Measurements from ENCODE around the gene ULBP3. TPM values are rescaled to one million over a fixed set of nuclear protein-coding genes. Genes with fewer than 3 reads are reported as not detected.
A peak's percentile ranks its signal among the peaks of the same experiment; 100 is the strongest.

Gene ULBP3
- total RNA-seq, 3 donors from 2014 or later, result 0.32 to 1.9 (median 1.9) TPM

- no peaks in the 10 kb centered on the region for H3K9me3 ChIP-seq
- no peak for TF ChIP-seq CTCF (IDR thresholded peaks at IDR 0.05)
- DNase-seq, result no peak
- peaks cover 8% of the 10 kb centered on the region for H3K4me1 ChIP-seq (ENCODE audit: low read depth)
- intact Hi-C loops (cut with DNase I, micrococcal nuclease), result no loop called here
- ATAC-seq, result no peak
- H3K36me3 ChIP-seq (ENCODE audit: low read depth), result no peaks in the 10 kb centered on the region
- H3K4me3 ChIP-seq, result no peak overlapping the region
Observed at GRCh38 chr6:150033207-150033771, 35.6 kb downstream of the ULBP3 start.

GRCh38 chr6:150032598-150032997 is 36.3 kb downstream of the ULBP3 start:
- H3K4me3 ChIP-seq, result no peak overlapping the region
- no peaks in the 10 kb centered on the region for H3K9me3 ChIP-seq
- H3K4me1 ChIP-seq (ENCODE audit: low read depth), result peaks cover 5% of the 10 kb centered on the region
- no peaks in the 10 kb centered on the region for H3K36me3 ChIP-seq (ENCODE audit: low read depth)
- ATAC-seq (no peak), DNase-seq (no peak)
- intact Hi-C loops (cut with DNase I, micrococcal nuclease), result no loop called here
- TF ChIP-seq CTCF (IDR thresholded peaks at IDR 0.05), result no peak

GRCh38 chr6:150030611-150031010 is 38.3 kb downstream of the ULBP3 start:
- Histone ChIP-seq H3K4me3 (no peak overlapping the region), H3K9me3 (no peaks in the 10 kb centered on the region), H3K36me3 (ENCODE audit: low read depth) (no peaks in the 10 kb centered on the region), H3K4me1 (ENCODE audit: low read depth) (peaks cover 5% of the 10 kb centered on the region)
- ATAC-seq (no peak), DNase-seq (no peak)
- intact Hi-C loops (cut with DNase I, micrococcal nuclease), result no loop called here
- no peak for TF ChIP-seq CTCF (IDR thresholded peaks at IDR 0.05)

- no peak overlapping the region for H3K4me3 ChIP-seq
- H3K9me3 ChIP-seq, result no peaks in the 10 kb centered on the region
- DNase-seq (no peak), ATAC-seq (no peak)
- H3K36me3 ChIP-seq (ENCODE audit: low read depth), result no peaks in the 10 kb centered on the region
- peaks cover 13% of the 10 kb centered on the region for H3K4me1 ChIP-seq (ENCODE audit: low read depth)
- intact Hi-C loops (cut with DNase I, micrococcal nuclease), result no loop called here
- TF ChIP-seq CTCF (IDR thresholded peaks at IDR 0.05), result no peak
Observed at GRCh38 chr6:150029749-150030148, 39.2 kb downstream of the ULBP3 start.

- no peak for ATAC-seq
- H3K36me3 ChIP-seq (ENCODE audit: low read depth), result no peaks in the 10 kb centered on the region
- no peak for TF ChIP-seq CTCF (IDR thresholded peaks at IDR 0.05)
Observed at GRCh38 chr6:150029276-150029675, 39.6 kb downstream of the ULBP3 start.

GRCh38 chr6:150028799-150029198 is 40.1 kb downstream of the ULBP3 start:
- no peak overlapping the region for H3K4me3 ChIP-seq
- TF ChIP-seq CTCF (IDR thresholded peaks at IDR 0.05), result no peak
- ATAC-seq (no peak), DNase-seq (peak in 2 of 3 donors; percentile 73 to 89)
- intact Hi-C loops (cut with DNase I, micrococcal nuclease), result no loop called here
- H3K36me3 ChIP-seq (ENCODE audit: low read depth), result no peaks in the 10 kb centered on the region
- no peaks in the 10 kb centered on the region for H3K9me3 ChIP-seq
- H3K4me1 ChIP-seq (ENCODE audit: low read depth), result peaks cover 13% of the 10 kb centered on the region

More at GRCh38 chr6:150029276-150029675, 39.6 kb downstream of the ULBP3 start:
- H3K9me3 ChIP-seq, result no peaks in the 10 kb centered on the region
- intact Hi-C loops (cut with DNase I, micrococcal nuclease), result no loop called here
- H3K4me3 ChIP-seq, result no peak overlapping the region
- peaks cover 13% of the 10 kb centered on the region for H3K4me1 ChIP-seq (ENCODE audit: low read depth)
- no peak for DNase-seq

Measured in mucosa of descending colon (tissue), 3 donors.